K562 (cell line): ENCODE data around the gene SLC43A2. TPM values are rescaled to one million over a fixed set of nuclear protein-coding genes. Genes with fewer than 3 reads are reported as not detected.

Experiments used
- FOXM1 ChIP-seq, 2 experiments: fragments of 450-650 bp in 1 of 2; sonication (generic) in 1 of 2; formaldehyde crosslinking in 1 of 2; IDR thresholded peaks; 2 replicates each; pipeline versions ENCODE4 v1.6.1 to v1.9.0; 2017 to 2022; ENCODE audit warnings: low read depth in 2 of 2, mild to moderate bottlenecking in 2 of 2, missing genetic modification reagents in 1 of 2, moderate library complexity in 1 of 2
- HEY1 ChIP-seq: fragments of 250-450 bp; sonication (Bioruptor Pico); IDR thresholded peaks from 2 replicates; pipeline ENCODE4 v1.5.0; 2020; ENCODE audit warnings: mild to moderate bottlenecking, moderate library complexity, borderline replicate concordance
- L3MBTL2 ChIP-seq: fragments of 450-650 bp; IDR thresholded peaks from 2 replicates; pipeline ENCODE4 v1.6.1; 2016; ENCODE audit warnings: mild to moderate bottlenecking, moderate library complexity
- NCOA2 ChIP-seq, 2 experiments: fragments of 450-650 bp; IDR thresholded peaks; 2 replicates each; pipeline ENCODE4 v1.6.1; 2018; ENCODE audit warnings: mild to moderate bottlenecking in 2 of 2, moderate library complexity in 1 of 2; ENCODE audit not compliant: partially characterized antibody in 2 of 2
- NFIX ChIP-seq: fragments of 250-450 bp; sonication (Bioruptor Pico); IDR thresholded peaks from 2 replicates; pipeline ENCODE4 v1.4.0; 2020; ENCODE audit warnings: low read depth, mild to moderate bottlenecking, moderate library complexity
- NR1H2 ChIP-seq: sonication (generic); formaldehyde crosslinking; IDR thresholded peaks from 2 replicates; pipeline ENCODE4 v1.4.0; 2020; ENCODE audit warnings: mild to moderate bottlenecking, missing genetic modification reagents
- PRDM10 ChIP-seq: fragments of 450-650 bp; IDR thresholded peaks from 2 replicates; pipeline ENCODE4 v1.6.1; 2018; ENCODE audit not compliant: partially characterized antibody
- SMARCA4 ChIP-seq: fragments of 450-650 bp; IDR thresholded peaks from 2 replicates; pipeline ENCODE4 v1.6.1; 2016
- STAG1 ChIP-seq: sonication (generic); formaldehyde crosslinking; IDR thresholded peaks from 2 replicates; pipeline ENCODE4 v1.5.0; 2020; ENCODE audit warnings: missing genetic modification reagents, borderline replicate concordance
- TCFL5 ChIP-seq: fragments of 250-450 bp; sonication (Bioruptor Pico); conservative IDR thresholded peaks from 2 replicates; pipeline ENCODE4 v1.6.1; 2021; ENCODE audit warnings: mild to moderate bottlenecking, moderate library complexity, matching md5 sums
- ZFP30 ChIP-seq: fragments of 250-450 bp; sonication (Bioruptor Pico); IDR thresholded peaks from 2 replicates; pipeline ENCODE4 v1.8.0; 2022; ENCODE audit warnings: moderate library complexity, mild to moderate bottlenecking, inconsistent platforms, borderline replicate concordance
- ZNF140 ChIP-seq: fragments of 250-450 bp; sonication (Bioruptor Pico); IDR thresholded peaks from 2 replicates; pipeline ENCODE4 v1.8.0; 2021; ENCODE audit warnings: moderate library complexity, mild to moderate bottlenecking, inconsistent platforms
- ZNF324 ChIP-seq: fragments of 250-450 bp; sonication (Bioruptor Pico); IDR thresholded peaks from 2 replicates; pipeline ENCODE4 v1.4.0; 2020; ENCODE audit warnings: mild to moderate bottlenecking
- ZNF75A ChIP-seq: fragments of 450-650 bp; formaldehyde crosslinking; IDR thresholded peaks from 2 replicates; pipeline ENCODE4 v1.4.0; 2020; ENCODE audit warnings: mild to moderate bottlenecking
- polyA plus RNA-seq, 8 experiments: library from polyadenylated mRNA; depleted of rRNA in 4 of 8; stranded (reverse) in 5 of 8; unstranded in 3 of 8; fragments of >200 nt; fragmentation: Nextera tagmentation in 2 of 8; fragmentation: Illumina TruSeq in 1 of 8; extraction: Ambion mirVana in 2 of 8; extraction: Trizol in 1 of 8; gene quantifications; 2 replicates each; pipeline versions ENCODE4 v1.2.1 to v1.2.3, GENCODE V29; 2011 to 2014; ENCODE audit warnings: inconsistent platforms in 1 of 8, missing spikeins in 1 of 8
- total RNA-seq, 7 experiments: library from RNA; depleted of rRNA in 6 of 7; stranded (reverse); fragments of >200 nt in 6 of 7; fragmentation: Illumina TruSeq in 2 of 7; extraction: Trizol in 2 of 7; gene quantifications; 2 replicates each; pipeline versions ENCODE4 v1.2.1 to v1.2.3, GENCODE V29; 2011 to 2021; ENCODE audit warnings: low replicate concordance in 1 of 7
- TF ChIP-seq, protein P1 (sequence below), 2 experiments: fragments of 150-350 bp in 1 of 2; IDR thresholded peaks; 2 replicates each; pipeline ENCODE4 v1.6.1; 2012 to 2016; ENCODE audit warnings: low read depth in 2 of 2, low read length in 2 of 2, mild to moderate bottlenecking in 1 of 2, moderate library complexity in 1 of 2
- TF ChIP-seq, protein P2 (sequence below), 2 experiments: IDR thresholded peaks; 2 replicates each; pipeline ENCODE4 v1.6.1; 2011; ENCODE audit warnings: borderline replicate concordance in 1 of 2, control low read depth in 1 of 2, low read depth in 1 of 2, low read length in 1 of 2, mild to moderate bottlenecking in 1 of 2, mixed read lengths in 1 of 2, moderate library complexity in 1 of 2; ENCODE audit not compliant: insufficient read depth in 1 of 2, insufficient read length in 1 of 2, poor library complexity in 1 of 2, severe bottlenecking in 1 of 2; ENCODE audit errors: extremely low read depth in 1 of 2
- TF ChIP-seq, protein P3 (sequence below): fragments of 450-650 bp; conservative IDR thresholded peaks from 2 replicates; pipeline ENCODE4 v1.6.1; 2016; ENCODE audit warnings: missing genetic modification characterization, low read depth, mild to moderate bottlenecking, missing compliant biosample characterization, moderate library complexity

SLC43A2 gene
- total and polyA plus RNA-seq, 9 of the 15 experiments (the other 6 are each of a cell fraction or from before 2014, with no cell fraction given): 0.03 to 10.2 (median 3.6) TPM

- TF ChIP-seq PRDM10 (no peak), HEY1 (CRISPR knock-in tag) (no peak), STAG1 (CRISPR knock-in tag) (no peak), SMARCA4 (no peak), ZNF140 (no peak), NCOA2 (IDR thresholded peaks at IDR 0.05; ENCODE audit: partially characterized antibody in 2 of 2) (no peak), FOXM1 (IDR thresholded peaks at IDR 0.05; ENCODE audit: low read depth) (no peak), FOXM1 (CRISPR knock-in tag; IDR thresholded peaks at IDR 0.05; ENCODE audit: low read depth) (no peak), ZNF324 (CRISPR knock-in tag) (no peak), ZNF75A (CRISPR knock-in tag) (no peak), NR1H2 (CRISPR knock-in tag) (no peak), L3MBTL2 (peak; percentile 79), ZFP30 (CRISPR knock-in tag) (no peak), TCFL5 (CRISPR knock-in tag) (no peak), NFIX (CRISPR knock-in tag) (no peak)
- TF ChIP-seq, protein P1, sequence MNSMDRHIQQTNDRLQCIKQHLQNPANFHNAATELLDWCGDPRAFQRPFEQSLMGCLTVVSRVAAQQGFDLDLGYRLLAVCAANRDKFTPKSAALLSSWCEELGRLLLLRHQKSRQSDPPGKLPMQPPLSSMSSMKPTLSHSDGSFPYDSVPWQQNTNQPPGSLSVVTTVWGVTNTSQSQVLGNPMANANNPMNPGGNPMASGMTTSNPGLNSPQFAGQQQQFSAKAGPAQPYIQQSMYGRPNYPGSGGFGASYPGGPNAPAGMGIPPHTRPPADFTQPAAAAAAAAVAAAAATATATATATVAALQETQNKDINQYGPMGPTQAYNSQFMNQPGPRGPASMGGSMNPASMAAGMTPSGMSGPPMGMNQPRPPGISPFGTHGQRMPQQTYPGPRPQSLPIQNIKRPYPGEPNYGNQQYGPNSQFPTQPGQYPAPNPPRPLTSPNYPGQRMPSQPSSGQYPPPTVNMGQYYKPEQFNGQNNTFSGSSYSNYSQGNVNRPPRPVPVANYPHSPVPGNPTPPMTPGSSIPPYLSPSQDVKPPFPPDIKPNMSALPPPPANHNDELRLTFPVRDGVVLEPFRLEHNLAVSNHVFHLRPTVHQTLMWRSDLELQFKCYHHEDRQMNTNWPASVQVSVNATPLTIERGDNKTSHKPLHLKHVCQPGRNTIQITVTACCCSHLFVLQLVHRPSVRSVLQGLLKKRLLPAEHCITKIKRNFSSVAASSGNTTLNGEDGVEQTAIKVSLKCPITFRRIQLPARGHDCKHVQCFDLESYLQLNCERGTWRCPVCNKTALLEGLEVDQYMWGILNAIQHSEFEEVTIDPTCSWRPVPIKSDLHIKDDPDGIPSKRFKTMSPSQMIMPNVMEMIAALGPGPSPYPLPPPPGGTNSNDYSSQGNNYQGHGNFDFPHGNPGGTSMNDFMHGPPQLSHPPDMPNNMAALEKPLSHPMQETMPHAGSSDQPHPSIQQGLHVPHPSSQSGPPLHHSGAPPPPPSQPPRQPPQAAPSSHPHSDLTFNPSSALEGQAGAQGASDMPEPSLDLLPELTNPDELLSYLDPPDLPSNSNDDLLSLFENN (IDR thresholded peaks at IDR 0.05; ENCODE audit: low read depth in 2 of 2, low read length in 2 of 2): no peak
- TF ChIP-seq, protein P2, sequence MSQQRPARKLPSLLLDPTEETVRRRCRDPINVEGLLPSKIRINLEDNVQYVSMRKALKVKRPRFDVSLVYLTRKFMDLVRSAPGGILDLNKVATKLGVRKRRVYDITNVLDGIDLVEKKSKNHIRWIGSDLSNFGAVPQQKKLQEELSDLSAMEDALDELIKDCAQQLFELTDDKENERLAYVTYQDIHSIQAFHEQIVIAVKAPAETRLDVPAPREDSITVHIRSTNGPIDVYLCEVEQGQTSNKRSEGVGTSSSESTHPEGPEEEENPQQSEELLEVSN (IDR thresholded peaks at IDR 0.05; ENCODE audit: borderline replicate concordance in 1 of 2, extremely low read depth in 1 of 2, insufficient read depth in 1 of 2, insufficient read length in 1 of 2, low read depth in 1 of 2, low read length in 1 of 2, poor library complexity in 1 of 2, severe bottlenecking in 1 of 2): peak; percentile 69 to 78
- TF ChIP-seq, protein P3, sequence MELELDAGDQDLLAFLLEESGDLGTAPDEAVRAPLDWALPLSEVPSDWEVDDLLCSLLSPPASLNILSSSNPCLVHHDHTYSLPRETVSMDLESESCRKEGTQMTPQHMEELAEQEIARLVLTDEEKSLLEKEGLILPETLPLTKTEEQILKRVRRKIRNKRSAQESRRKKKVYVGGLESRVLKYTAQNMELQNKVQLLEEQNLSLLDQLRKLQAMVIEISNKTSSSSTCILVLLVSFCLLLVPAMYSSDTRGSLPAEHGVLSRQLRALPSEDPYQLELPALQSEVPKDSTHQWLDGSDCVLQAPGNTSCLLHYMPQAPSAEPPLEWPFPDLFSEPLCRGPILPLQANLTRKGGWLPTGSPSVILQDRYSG: no peak
Measured at GRCh38 chr17:1627982-1628855, at the start of gene SLC43A2 (continued).
